22Rv1 (cell line): ENCODE data around the gene RTL10.

Experiments
- ZFX ChIP-seq: fragments of 450-650 bp; IDR thresholded peaks from 2 replicates; pipeline ENCODE4 v1.6.1; 2017; ENCODE audit warnings: antibody characterized with exemption, borderline replicate concordance
- TF ChIP-seq, protein P1 (sequence below): fragments of 450-650 bp; IDR thresholded peaks from 2 replicates; pipeline ENCODE4 v1.5.1; 2017; ENCODE audit warnings: mild to moderate bottlenecking

DNA sequence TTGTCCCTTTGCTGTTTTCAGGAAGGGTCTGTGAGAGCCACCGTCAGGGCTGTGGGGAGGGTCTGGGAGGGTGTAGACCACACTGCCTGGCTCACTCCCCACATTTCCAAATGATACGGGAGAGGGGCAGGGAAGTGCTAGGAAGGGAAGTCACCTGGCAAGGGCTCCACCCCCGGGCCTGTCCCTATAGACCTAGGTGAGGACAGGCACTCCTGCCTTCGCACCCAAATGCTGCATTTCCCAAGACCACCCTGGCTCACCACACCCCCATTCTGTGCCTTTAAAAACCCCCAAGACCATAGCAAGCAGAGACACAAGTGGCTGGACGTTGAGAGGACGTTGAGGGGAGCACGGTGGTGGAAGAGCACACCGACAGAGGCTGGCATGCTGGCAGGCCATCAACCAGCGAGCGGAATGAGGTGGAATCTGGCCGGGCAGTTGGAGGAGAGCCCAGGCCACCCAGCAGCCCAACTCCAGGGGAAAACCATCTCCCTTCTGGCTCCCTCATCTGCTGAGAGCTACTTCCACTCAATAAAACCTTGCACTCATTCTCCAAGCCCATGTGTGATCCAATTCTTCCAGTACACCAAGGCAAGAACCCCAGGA is 45.7 kb downstream of the RTL10 start:
- TF ChIP-seq, protein P1, sequence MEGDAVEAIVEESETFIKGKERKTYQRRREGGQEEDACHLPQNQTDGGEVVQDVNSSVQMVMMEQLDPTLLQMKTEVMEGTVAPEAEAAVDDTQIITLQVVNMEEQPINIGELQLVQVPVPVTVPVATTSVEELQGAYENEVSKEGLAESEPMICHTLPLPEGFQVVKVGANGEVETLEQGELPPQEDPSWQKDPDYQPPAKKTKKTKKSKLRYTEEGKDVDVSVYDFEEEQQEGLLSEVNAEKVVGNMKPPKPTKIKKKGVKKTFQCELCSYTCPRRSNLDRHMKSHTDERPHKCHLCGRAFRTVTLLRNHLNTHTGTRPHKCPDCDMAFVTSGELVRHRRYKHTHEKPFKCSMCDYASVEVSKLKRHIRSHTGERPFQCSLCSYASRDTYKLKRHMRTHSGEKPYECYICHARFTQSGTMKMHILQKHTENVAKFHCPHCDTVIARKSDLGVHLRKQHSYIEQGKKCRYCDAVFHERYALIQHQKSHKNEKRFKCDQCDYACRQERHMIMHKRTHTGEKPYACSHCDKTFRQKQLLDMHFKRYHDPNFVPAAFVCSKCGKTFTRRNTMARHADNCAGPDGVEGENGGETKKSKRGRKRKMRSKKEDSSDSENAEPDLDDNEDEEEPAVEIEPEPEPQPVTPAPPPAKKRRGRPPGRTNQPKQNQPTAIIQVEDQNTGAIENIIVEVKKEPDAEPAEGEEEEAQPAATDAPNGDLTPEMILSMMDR: no peak
- no peak for TF ChIP-seq ZFX
